HG02970 (cell line): Measurements from ENCODE around the gene ADCY10.

Experiments used
- ATAC-seq: cut with Tn5 transposase; IDR thresholded peaks from one replicate; pipeline ENCODE4 v1.9.1; 2021; ENCODE audit warnings: mild to moderate bottlenecking, moderate library complexity, moderate number of reproducible peaks; ENCODE audit not compliant: unreplicated experiment, low FRiP score

ADCY10 gene

DNA sequence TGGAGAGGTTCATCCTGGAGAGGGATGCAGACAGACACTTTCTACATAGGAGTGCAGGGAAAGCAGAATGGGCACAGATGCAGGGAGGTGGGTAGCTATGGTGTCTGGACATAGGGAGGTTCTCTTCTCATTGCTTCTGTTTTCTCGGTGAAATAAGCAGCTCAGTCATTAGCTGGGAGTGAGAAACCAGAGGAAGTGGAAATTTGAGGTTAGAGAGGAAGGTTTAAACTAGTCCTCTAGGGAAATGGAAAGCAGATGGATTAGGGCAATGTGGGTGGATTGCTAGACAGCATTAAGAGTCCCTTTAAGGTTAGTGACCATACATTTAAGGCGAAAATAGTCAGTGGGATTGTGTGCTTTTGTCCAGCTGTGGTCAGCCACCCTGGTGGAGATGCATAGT lies 152.5 kb downstream of the ADCY10 start:
- ATAC-seq, result no peak
